Measurements from ENCODE around the gene DCST1.
"Not testable (repeated sequence)": the region's sequence is repeated elsewhere in the genome, so short reads cannot be mapped to it uniquely, and the experiment has no call there.

The DCST1 gene

GRCh38 chr1:155033524-155033923 lies at the start of gene DCST1, which contains the start of gene DCST2:
Gene DCST1 (plus strand): TSS chr1:155033824. CDS start chr1:155034037, 213 bp downstream.
Gene DCST2 (minus strand): TSS chr1:155033781. CDS start chr1:155033701, 80 bp downstream.
- Mint-ChIP-seq H3K27me3 (peaks cover 4% of the 10 kb centered on the region), H3K4me3 (no peak within 1 kb of the TSS), H3K27ac (no peak within 1 kb of the TSS), H3K36me3 (ENCODE audit: low read depth) (no peaks in the 10 kb centered on the region), H3K4me1 (peaks cover 1% of the 10 kb centered on the region), H3K9me3 (no peaks in the 10 kb centered on the region)
- DNase-seq (no peak), ATAC-seq (no peak)

- not testable (repeated sequence) for H3K27me3 Mint-ChIP-seq, DNase-seq, H3K4me3 Mint-ChIP-seq, H3K27ac Mint-ChIP-seq, H3K9me3 Mint-ChIP-seq, ATAC-seq
- H3K36me3 Mint-ChIP-seq (ENCODE audit: low read depth), result peaks cover 21% of the 10 kb centered on the region
- H3K4me1 Mint-ChIP-seq, result peaks cover 21% of the 10 kb centered on the region
These were observed 46.9 kb upstream of the DCST1 start for GRCh38 chr1:154986736-154987135.

GRCh38 chr1:154987326-154987725 lies 46.3 kb upstream of the DCST1 start:
- Mint-ChIP-seq H3K4me3 (no peak overlapping the region), H3K27me3 (no peaks in the 10 kb centered on the region), H3K36me3 (ENCODE audit: low read depth) (peaks cover 20% of the 10 kb centered on the region), H3K27ac (no peak overlapping the region), H3K4me1 (peaks cover 21% of the 10 kb centered on the region), H3K9me3 (no peaks in the 10 kb centered on the region)
- DNase-seq (no peak), ATAC-seq (no peak)

- no peak overlapping the region for H3K27ac Mint-ChIP-seq
- no peaks in the 10 kb centered on the region for H3K27me3 Mint-ChIP-seq
- ATAC-seq, result no peak
- no peak for DNase-seq
- no peak overlapping the region for H3K4me3 Mint-ChIP-seq
- peaks cover 21% of the 10 kb centered on the region for H3K4me1 Mint-ChIP-seq
- peaks cover 21% of the 10 kb centered on the region for H3K36me3 Mint-ChIP-seq (ENCODE audit: low read depth)
- H3K9me3 Mint-ChIP-seq, result no peaks in the 10 kb centered on the region
These were observed 45.3 kb upstream of the DCST1 start for GRCh38 chr1:154988058-154988954.

GRCh38 chr1:154989195-154989860 lies 44.3 kb upstream of the DCST1 start:
- no peak overlapping the region for H3K27ac Mint-ChIP-seq
- H3K9me3 Mint-ChIP-seq, result no peaks in the 10 kb centered on the region
- H3K36me3 Mint-ChIP-seq (ENCODE audit: low read depth), result peaks cover 24% of the 10 kb centered on the region
- no peaks in the 10 kb centered on the region for H3K27me3 Mint-ChIP-seq
- peaks cover 15% of the 10 kb centered on the region for H3K4me1 Mint-ChIP-seq
- DNase-seq (no peak), ATAC-seq (no peak)
- no peak overlapping the region for H3K4me3 Mint-ChIP-seq

GRCh38 chr1:154990276-154990675 lies 43.3 kb upstream of the DCST1 start:
- H3K27me3 Mint-ChIP-seq, result no peaks in the 10 kb centered on the region

GRCh38 chr1:154992721-154993571 lies 40.7 kb upstream of the DCST1 start:
- Mint-ChIP-seq H3K9me3 (no peaks in the 10 kb centered on the region), H3K27ac (no peak overlapping the region), H3K27me3 (no peaks in the 10 kb centered on the region), H3K36me3 (ENCODE audit: low read depth) (peaks cover 17% of the 10 kb centered on the region), H3K4me3 (no peak overlapping the region), H3K4me1 (peaks cover 20% of the 10 kb centered on the region)
- DNase-seq (no peak), ATAC-seq (no peak)

More at GRCh38 chr1:154990276-154990675, 43.3 kb upstream of the DCST1 start:
- ATAC-seq (no peak), DNase-seq (no peak)
- Mint-ChIP-seq H3K27ac (no peak overlapping the region), H3K9me3 (no peaks in the 10 kb centered on the region), H3K4me3 (no peak overlapping the region), H3K36me3 (ENCODE audit: low read depth) (peaks cover 21% of the 10 kb centered on the region), H3K4me1 (peaks cover 14% of the 10 kb centered on the region)

GRCh38 chr1:154993572-154994268 lies 39.9 kb upstream of the DCST1 start, which contains the start of gene LENEP:
Gene LENEP (plus strand): TSS chr1:154993586. CDS start chr1:154993608, 22 bp downstream.
- DNase-seq (no peak), ATAC-seq (no peak)
- no peak within 1 kb of the TSS for H3K27ac Mint-ChIP-seq
- peaks cover 23% of the 10 kb centered on the region for H3K4me1 Mint-ChIP-seq
- H3K4me3 Mint-ChIP-seq, result no peak within 1 kb of the TSS
- H3K27me3 Mint-ChIP-seq, result no peaks in the 10 kb centered on the region
- peaks cover 11% of the 10 kb centered on the region for H3K36me3 Mint-ChIP-seq (ENCODE audit: low read depth)
- no peaks in the 10 kb centered on the region for H3K9me3 Mint-ChIP-seq

GRCh38 chr1:154994269-154994587 lies 39.4 kb upstream of the DCST1 start:
- H3K4me3 Mint-ChIP-seq, result no peak overlapping the region
- ATAC-seq, result no peak
- peaks cover 7% of the 10 kb centered on the region for H3K36me3 Mint-ChIP-seq (ENCODE audit: low read depth)
- no peak overlapping the region for H3K27ac Mint-ChIP-seq
- peaks cover 24% of the 10 kb centered on the region for H3K4me1 Mint-ChIP-seq
- H3K9me3 Mint-ChIP-seq, result no peaks in the 10 kb centered on the region
- H3K27me3 Mint-ChIP-seq, result no peaks in the 10 kb centered on the region
- DNase-seq, result no peak

GRCh38 chr1:154994591-154994990 lies 39.0 kb upstream of the DCST1 start:
- peaks cover 6% of the 10 kb centered on the region for H3K36me3 Mint-ChIP-seq (ENCODE audit: low read depth)
- no peak overlapping the region for H3K27ac Mint-ChIP-seq
- DNase-seq (no peak), ATAC-seq (no peak)
- H3K9me3 Mint-ChIP-seq, result no peaks in the 10 kb centered on the region
- H3K4me3 Mint-ChIP-seq, result no peak overlapping the region
- peaks cover 25% of the 10 kb centered on the region for H3K4me1 Mint-ChIP-seq
- no peaks in the 10 kb centered on the region for H3K27me3 Mint-ChIP-seq

- H3K27ac Mint-ChIP-seq; H3K27me3 Mint-ChIP-seq; H3K4me3 Mint-ChIP-seq; H3K9me3 Mint-ChIP-seq; H3K36me3 Mint-ChIP-seq (ENCODE audit: low read depth); ATAC-seq: not testable (repeated sequence)
- peaks cover 32% of the 10 kb centered on the region for H3K4me1 Mint-ChIP-seq
- DNase-seq, result peak; percentile 38
These were observed 38.2 kb upstream of the DCST1 start for GRCh38 chr1:154995301-154995983.

GRCh38 chr1:154996966-154997701 lies 36.5 kb upstream of the DCST1 start:
- H3K9me3 Mint-ChIP-seq, result no peaks in the 10 kb centered on the region
- peaks cover 34% of the 10 kb centered on the region for H3K4me1 Mint-ChIP-seq
- ATAC-seq (no peak), DNase-seq (no peak)
- H3K27me3 Mint-ChIP-seq, result no peaks in the 10 kb centered on the region
- H3K4me3 Mint-ChIP-seq, result no peak overlapping the region
- H3K27ac Mint-ChIP-seq, result no peak overlapping the region
- peaks cover 6% of the 10 kb centered on the region for H3K36me3 Mint-ChIP-seq (ENCODE audit: low read depth)

GRCh38 chr1:154998201-154998780 lies 35.3 kb upstream of the DCST1 start:
- H3K9me3 Mint-ChIP-seq, result no peaks in the 10 kb centered on the region
- H3K4me1 Mint-ChIP-seq, result peaks cover 37% of the 10 kb centered on the region
- no peak for ATAC-seq
- H3K27me3 Mint-ChIP-seq, result no peaks in the 10 kb centered on the region
- no peak overlapping the region for H3K27ac Mint-ChIP-seq
- H3K4me3 Mint-ChIP-seq, result peak overlapping the region; percentile 43
- DNase-seq, result no peak
- peaks cover 4% of the 10 kb centered on the region for H3K36me3 Mint-ChIP-seq (ENCODE audit: low read depth)
